Measurements from ENCODE around the gene RBM26. TPM values are rescaled to one million over a fixed set of nuclear protein-coding genes. Genes with fewer than 3 reads are reported as not detected.

Gene RBM26
- total RNA-seq, 4 donors from 2014 or later, result 19.8 to 29.9 (median 21.3) TPM

DNA sequence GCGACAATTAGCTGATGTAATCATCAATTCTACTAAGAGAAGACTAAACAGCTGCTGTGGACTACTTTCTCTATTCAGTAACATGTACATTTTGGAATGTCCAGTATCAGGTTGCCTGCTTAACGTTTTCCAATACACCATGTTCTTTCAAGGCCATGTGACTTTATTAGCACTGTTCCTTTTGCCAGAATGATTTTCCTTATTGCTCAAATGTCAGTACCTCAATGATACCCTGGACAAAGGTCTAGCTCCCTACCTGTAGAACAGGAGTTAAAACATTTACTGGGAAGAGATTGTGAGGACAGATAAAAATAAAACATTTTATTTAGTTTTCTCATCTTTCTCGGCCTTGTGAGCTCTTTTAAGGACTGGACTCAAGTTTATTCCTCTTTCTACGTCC is 3.8 kb upstream of the RBM26 start:
- TF ChIP-seq POLR2A (IDR thresholded peaks at IDR 0.05; ENCODE audit: low read depth), result no peak
- no peak for TF ChIP-seq EP300 (IDR thresholded peaks at IDR 0.05)
- no peak for TF ChIP-seq POLR2AphosphoS5 (IDR thresholded peaks at IDR 0.05)
- TF ChIP-seq, protein P1, sequence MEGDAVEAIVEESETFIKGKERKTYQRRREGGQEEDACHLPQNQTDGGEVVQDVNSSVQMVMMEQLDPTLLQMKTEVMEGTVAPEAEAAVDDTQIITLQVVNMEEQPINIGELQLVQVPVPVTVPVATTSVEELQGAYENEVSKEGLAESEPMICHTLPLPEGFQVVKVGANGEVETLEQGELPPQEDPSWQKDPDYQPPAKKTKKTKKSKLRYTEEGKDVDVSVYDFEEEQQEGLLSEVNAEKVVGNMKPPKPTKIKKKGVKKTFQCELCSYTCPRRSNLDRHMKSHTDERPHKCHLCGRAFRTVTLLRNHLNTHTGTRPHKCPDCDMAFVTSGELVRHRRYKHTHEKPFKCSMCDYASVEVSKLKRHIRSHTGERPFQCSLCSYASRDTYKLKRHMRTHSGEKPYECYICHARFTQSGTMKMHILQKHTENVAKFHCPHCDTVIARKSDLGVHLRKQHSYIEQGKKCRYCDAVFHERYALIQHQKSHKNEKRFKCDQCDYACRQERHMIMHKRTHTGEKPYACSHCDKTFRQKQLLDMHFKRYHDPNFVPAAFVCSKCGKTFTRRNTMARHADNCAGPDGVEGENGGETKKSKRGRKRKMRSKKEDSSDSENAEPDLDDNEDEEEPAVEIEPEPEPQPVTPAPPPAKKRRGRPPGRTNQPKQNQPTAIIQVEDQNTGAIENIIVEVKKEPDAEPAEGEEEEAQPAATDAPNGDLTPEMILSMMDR (IDR thresholded peaks at IDR 0.05), result no peak

DNA sequence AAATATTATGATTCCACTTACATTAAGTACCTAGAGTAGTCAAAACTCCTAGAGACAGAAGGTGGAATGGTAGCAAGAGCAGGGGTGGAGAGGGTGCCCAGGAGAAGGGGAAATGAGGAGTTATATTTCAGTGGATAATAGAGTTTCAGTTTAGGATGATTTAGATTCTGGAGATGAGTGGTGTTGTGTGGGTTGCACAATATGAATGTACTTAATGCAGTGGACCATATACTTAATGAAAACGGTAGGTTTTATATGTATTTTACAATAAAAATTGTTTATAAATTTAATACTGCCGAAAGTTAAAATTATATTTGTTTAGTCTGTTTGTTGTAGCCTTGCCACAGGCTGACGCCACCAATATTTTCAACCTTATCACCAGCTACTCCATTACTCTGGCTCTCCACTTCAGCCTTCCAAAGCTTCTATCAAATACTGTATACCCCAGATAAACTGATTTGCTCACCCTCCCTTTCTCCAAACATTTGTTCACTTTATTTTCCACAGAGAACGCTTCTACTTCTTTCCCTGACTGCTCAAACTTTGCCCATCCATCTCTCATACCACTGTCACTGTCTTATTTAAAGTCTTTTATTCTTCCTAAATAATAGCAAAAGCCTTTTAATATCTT is 1.4 kb upstream of the RBM26 start:
- no peaks in the 10 kb centered on the region for H3K27me3 ChIP-seq
- TF ChIP-seq POLR2AphosphoS5 (IDR thresholded peaks at IDR 0.05) (no peak), EP300 (IDR thresholded peaks at IDR 0.05) (no peak), POLR2A (IDR thresholded peaks at IDR 0.05; ENCODE audit: low read depth) (no peak)
- TF ChIP-seq, protein P1 (IDR thresholded peaks at IDR 0.05), result no peak
- H3K4me3 ChIP-seq, result peak overlapping the region in 1 of 4 donors; percentile 81
- intact Hi-C loops (cut with DNase I), result loop anchor here (10.0 kb wide), 1 partner anchor 927 kb away; no protein-coding TSS in a partner anchor
- WGBS, result 92% methylated on average over 4 of the region's 4 CpGs
- DNase-seq (ENCODE audit: extremely low spot score), result no peak
- H3K36me3 ChIP-seq, result no peaks in the 10 kb centered on the region
- peaks cover 34 to 40% (median 37%) of the 10 kb centered on the region in 4 donors for H3K4me1 ChIP-seq
- H3K9me3 ChIP-seq, result no peaks in the 10 kb centered on the region
- H3K27ac ChIP-seq (replicated peaks in 1 of 4), result no peak overlapping the region

More for the DNA sequence above, 3.8 kb upstream of the RBM26 start:
- DNase-seq (ENCODE audit: extremely low spot score), result no peak
- no peaks in the 10 kb centered on the region for H3K9me3 ChIP-seq
- no peak overlapping the region for H3K4me3 ChIP-seq
- H3K27ac ChIP-seq (replicated peaks in 1 of 4), result no peak overlapping the region
- intact Hi-C loops (cut with DNase I), result loop anchor here (10.0 kb wide), 1 partner anchor 925 kb away; no protein-coding TSS in a partner anchor
- H3K27me3 ChIP-seq, result no peaks in the 10 kb centered on the region
- H3K4me1 ChIP-seq, result peaks cover 10 to 17% (median 14%) of the 10 kb centered on the region in 4 donors
- 65% methylated on average over 4 of the region's 4 CpGs for WGBS
- peaks cover 0 to 8% (median 3%) of the 10 kb centered on the region in 4 donors for H3K36me3 ChIP-seq

DNA sequence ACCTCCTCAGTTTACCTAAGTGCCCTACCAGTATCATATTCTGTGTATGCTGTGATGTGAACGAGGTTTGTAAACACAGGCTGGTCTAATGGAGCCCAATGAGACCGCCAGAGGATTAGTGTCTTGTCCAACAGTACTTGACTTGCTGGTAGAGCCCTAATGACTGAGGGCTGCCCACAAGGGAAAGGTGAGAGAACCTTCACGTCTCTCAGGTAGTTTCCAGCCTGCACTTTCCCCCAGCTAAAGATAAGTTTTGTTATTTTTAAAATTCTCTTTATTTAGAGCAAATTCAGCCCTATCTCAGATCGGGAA is 498 bp upstream of the RBM26 start:
- no peak for DNase-seq (ENCODE audit: extremely low spot score)
- H3K27me3 ChIP-seq, result no peaks in the 10 kb centered on the region
- peak overlapping the region; percentile 81 to 99 (median 96) for H3K4me3 ChIP-seq
- peak overlapping the region; percentile 88 to 97 (median 94) for H3K27ac ChIP-seq (replicated peaks in 1 of 4)
- H3K36me3 ChIP-seq, result no peaks in the 10 kb centered on the region
- H3K9me3 ChIP-seq, result no peaks in the 10 kb centered on the region
- no peak for TF ChIP-seq POLR2AphosphoS5 (IDR thresholded peaks at IDR 0.05)
- TF ChIP-seq, protein P1 (IDR thresholded peaks at IDR 0.05), result no peak
- no peak for TF ChIP-seq EP300 (IDR thresholded peaks at IDR 0.05)
- TF ChIP-seq POLR2A (IDR thresholded peaks at IDR 0.05; ENCODE audit: low read depth), result no peak
- peaks cover 39 to 49% (median 45%) of the 10 kb centered on the region in 4 donors for H3K4me1 ChIP-seq
- intact Hi-C loops (cut with DNase I), result loop anchor here (10.0 kb wide), 1 partner anchor 928 kb away; no protein-coding TSS in a partner anchor
- 7% methylated on average over 4 of the region's 4 CpGs for WGBS

DNA sequence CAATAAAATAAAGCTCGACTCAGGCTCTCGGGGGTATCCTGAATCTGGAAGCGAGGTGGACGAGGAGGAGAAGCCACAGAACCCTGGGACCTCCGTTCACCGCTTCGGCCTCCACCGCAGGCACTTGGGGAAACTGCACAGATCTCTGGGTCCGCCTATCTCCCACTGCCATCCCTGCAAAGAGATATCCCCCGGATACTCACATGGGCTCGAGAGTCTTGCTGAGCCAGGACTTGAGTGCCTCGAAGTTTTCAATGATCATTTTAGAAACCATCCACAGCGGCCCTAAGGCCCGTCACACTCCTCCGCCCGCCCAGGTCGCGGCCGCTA is 589 bp downstream of the RBM26 start:
- no peak for DNase-seq (ENCODE audit: extremely low spot score)
- WGBS, result 0% methylated on average over 7 of the region's 19 CpGs
- Histone ChIP-seq H3K4me3 (peak overlapping the region; percentile 81 to 99 (median 96)), H3K27ac (replicated peaks in 1 of 4) (peak overlapping the region; percentile 88 to 97 (median 94)), H3K9me3 (no peaks in the 10 kb centered on the region), H3K27me3 (no peaks in the 10 kb centered on the region), H3K4me1 (peaks cover 39 to 58% (median 51%) of the 10 kb centered on the region in 4 donors), H3K36me3 (no peaks in the 10 kb centered on the region)
- intact Hi-C loops (cut with DNase I), result loop anchor here (10.0 kb wide), 1 partner anchor 929 kb away; no protein-coding TSS in a partner anchor
- TF ChIP-seq POLR2A (IDR thresholded peaks at IDR 0.05; ENCODE audit: low read depth) (no peak), EP300 (IDR thresholded peaks at IDR 0.05) (no peak)

DNA sequence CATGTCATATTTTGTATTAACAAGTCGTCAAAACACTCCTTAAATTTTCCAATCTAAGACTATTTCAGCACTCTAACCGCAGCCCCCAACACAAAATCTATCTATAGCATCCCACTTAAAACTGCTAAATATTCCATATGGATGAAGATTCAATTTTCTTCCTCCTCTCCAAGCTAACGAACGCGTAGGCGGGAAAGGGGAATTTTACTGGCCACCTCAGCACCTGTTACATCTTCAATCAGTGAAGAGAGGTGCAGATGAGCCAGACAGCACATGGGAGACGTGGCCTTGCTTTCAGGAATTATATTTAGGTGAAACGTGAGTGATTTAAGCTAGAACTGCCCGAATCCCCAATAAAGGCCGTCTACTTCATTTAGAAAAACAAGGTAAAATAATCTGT is 1.1 kb downstream of the RBM26 start:
- 3% methylated on average over 10 of the region's 10 CpGs for WGBS
- H3K9me3 ChIP-seq, result no peaks in the 10 kb centered on the region
- no peaks in the 10 kb centered on the region for H3K27me3 ChIP-seq
- DNase-seq (ENCODE audit: extremely low spot score), result no peak
- peak overlapping the region; percentile 81 to 99 (median 96) for H3K4me3 ChIP-seq
- TF ChIP-seq POLR2AphosphoS5 (IDR thresholded peaks at IDR 0.05) (no peak), EP300 (IDR thresholded peaks at IDR 0.05) (no peak), POLR2A (IDR thresholded peaks at IDR 0.05; ENCODE audit: low read depth) (no peak)
- TF ChIP-seq, protein P1 (IDR thresholded peaks at IDR 0.05), result no peak
- H3K36me3 ChIP-seq, result peaks cover 0 to 2% (median 0%) of the 10 kb centered on the region in 4 donors
- intact Hi-C loops (cut with DNase I), result loop anchor here (10.0 kb wide), 1 partner anchor 930 kb away; no protein-coding TSS in a partner anchor
- peaks cover 39 to 58% (median 54%) of the 10 kb centered on the region in 4 donors for H3K4me1 ChIP-seq
- peak overlapping the region; percentile 88 to 97 (median 94) for H3K27ac ChIP-seq (replicated peaks in 1 of 4)
